Neural progenitor cell (in vitro differentiated cells): ENCODE results near the gene YKT6. TPM values are rescaled to one million over a fixed set of nuclear protein-coding genes. Genes with fewer than 3 reads are reported as not detected.
"Not testable (repeated sequence)": the region's sequence is repeated elsewhere in the genome, so short reads cannot be mapped to it uniquely, and the experiment has no call there.

Experiments used
- DNase-seq: peaks from one replicate; pipeline ENCODE4 v3.0.0-alpha.2; 2016; ENCODE audit warnings: low spot score
- H2AFZ ChIP-seq: fragments of 200-600 bp; sonication (generic); replicated peaks from 2 replicates; pipeline ENCODE4 v1.6.1; 2016; ENCODE audit warnings: antibody characterized with exemption
- H3F3A ChIP-seq: fragments of 200-600 bp; sonication (generic); 2 replicates; pipeline ENCODE4 v1.6.1; 2016; ENCODE audit warnings: antibody characterized with exemption, low read depth
- H3K27ac ChIP-seq: fragments of 200-600 bp; sonication (generic); 2 replicates; pipeline ENCODE4 v1.5.1; 2016; ENCODE audit warnings: mild to moderate bottlenecking
- H3K27me3 ChIP-seq: fragments of 200-600 bp; sonication (generic); 2 replicates; pipeline ENCODE4 v1.6.1; 2016; ENCODE audit warnings: mild to moderate bottlenecking, moderate library complexity
- H3K36me3 ChIP-seq: fragments of 200-600 bp; sonication (generic); 2 replicates; pipeline ENCODE4 v1.5.1; 2016
- H3K4me1 ChIP-seq: fragments of 200-600 bp; sonication (generic); 2 replicates; pipeline ENCODE4 v1.6.1; 2016; ENCODE audit warnings: mixed run types
- H3K4me2 ChIP-seq: fragments of 200-600 bp; sonication (generic); 2 replicates; pipeline ENCODE4 v1.6.1; 2016
- H3K4me3 ChIP-seq: fragments of 200-600 bp; sonication (generic); 2 replicates; pipeline ENCODE4 v1.5.1; 2016
- H3K79me2 ChIP-seq: fragments of 200-600 bp; sonication (generic); 2 replicates; pipeline ENCODE4 v1.6.1; 2016; ENCODE audit warnings: low read depth
- H3K9ac ChIP-seq: fragments of 200-600 bp; sonication (generic); 2 replicates; pipeline ENCODE4 v1.6.1; 2016
- H3K9me3 ChIP-seq: fragments of 200-600 bp; sonication (generic); 2 replicates; pipeline ENCODE4 v1.5.1; 2016; ENCODE audit warnings: low read depth
- H4K20me1 ChIP-seq: fragments of 200-600 bp; sonication (generic); 2 replicates; pipeline ENCODE4 v1.6.1; 2016; ENCODE audit warnings: low read depth
- H3K27ac Mint-ChIP-seq: 3 replicates; pipeline ENCODE4 v1.8.0; 2021; ENCODE audit warnings: mixed read lengths
- H3K27me3 Mint-ChIP-seq: 2 replicates; pipeline ENCODE4 v1.8.0; 2022; ENCODE audit warnings: low read depth, mild to moderate bottlenecking, inconsistent platforms, moderate library complexity, mixed read lengths; ENCODE audit not compliant: insufficient read depth
- H3K36me3 Mint-ChIP-seq: 3 replicates; pipeline ENCODE4 v1.8.0; 2021; ENCODE audit warnings: mixed read lengths
- H3K4me1 Mint-ChIP-seq: 3 replicates; pipeline ENCODE4 v1.8.0; 2021; ENCODE audit warnings: mixed read lengths
- H3K4me3 Mint-ChIP-seq: 3 replicates; pipeline ENCODE4 v1.8.0; 2021; ENCODE audit warnings: mild to moderate bottlenecking, moderate library complexity, mixed read lengths
- H3K9me3 Mint-ChIP-seq: 3 replicates; pipeline ENCODE4 v1.8.0; 2020; ENCODE audit warnings: mixed read lengths
- CTCF ChIP-seq: fragments of 200-600 bp; sonication (generic); IDR thresholded peaks from 2 replicates; pipeline ENCODE4 v1.5.1; 2017; ENCODE audit warnings: antibody characterized with exemption, mild to moderate bottlenecking
- EZH2 ChIP-seq: fragments of 200-600 bp; sonication (generic); IDR thresholded peaks from 2 replicates; pipeline ENCODE4 v1.6.1; 2017; ENCODE audit warnings: antibody characterized with exemption, mild to moderate bottlenecking, moderate library complexity
- EZH2phosphoT487 ChIP-seq: fragments of 200-600 bp; sonication (generic); IDR thresholded peaks from 2 replicates; pipeline ENCODE4 v1.6.1; 2017; ENCODE audit warnings: antibody characterized with exemption
- total RNA-seq: library from RNA; depleted of rRNA; stranded (reverse); fragments of >200 nt; gene quantifications from 2 replicates; pipeline ENCODE4 v1.2.3, GENCODE V29; 2015; ENCODE audit warnings: low replicate concordance

Gene YKT6
- total RNA-seq, 1 donor from 2014 or later: 43.8 TPM

GRCh38 chr7:44195889-44196288 lies 4.9 kb upstream of the YKT6 start:
- H3K79me2 ChIP-seq: no peaks in the 10 kb centered on the region
- Mint-ChIP-seq H3K9me3 (no peaks in the 10 kb centered on the region), H3K27me3 (peaks cover 2% of the 10 kb centered on the region), H3K27ac (no peak overlapping the region), H3K36me3 (no peaks in the 10 kb centered on the region), H3K4me1 (peaks cover 2% of the 10 kb centered on the region), H3K4me3 (no peak overlapping the region)
- no peak overlapping the region for H3K9ac ChIP-seq
- H3K27ac ChIP-seq: no peak overlapping the region
- H3K4me3 ChIP-seq: no peak overlapping the region
- H3K9me3 ChIP-seq: no peaks in the 10 kb centered on the region
- H3K36me3 ChIP-seq: no peaks in the 10 kb centered on the region
- H3K27me3 ChIP-seq: peaks cover 17% of the 10 kb centered on the region
- TF ChIP-seq EZH2 (no peak), CTCF (no peak), EZH2phosphoT487 (no peak)
- H2AFZ ChIP-seq: no peak overlapping the region
- no peak overlapping the region for H3K4me2 ChIP-seq
- no peaks in the 10 kb centered on the region for H4K20me1 ChIP-seq
- no peaks in the 10 kb centered on the region for H3F3A ChIP-seq
- H3K4me1 ChIP-seq: no peaks in the 10 kb centered on the region
- DNase-seq: no peak

- H3K9me3 ChIP-seq: no peaks in the 10 kb centered on the region
- Mint-ChIP-seq H3K4me3 (no peak overlapping the region), H3K27me3 (peaks cover under 1% of the 10 kb centered on the region), H3K9me3 (no peaks in the 10 kb centered on the region), H3K4me1 (peaks cover 4% of the 10 kb centered on the region), H3K27ac (no peak overlapping the region), H3K36me3 (no peaks in the 10 kb centered on the region)
- no peak overlapping the region for H3K9ac ChIP-seq
- peaks cover 1% of the 10 kb centered on the region for H3F3A ChIP-seq
- H4K20me1 ChIP-seq: peaks cover 1% of the 10 kb centered on the region
- H3K79me2 ChIP-seq: peaks cover 6% of the 10 kb centered on the region
- H3K27ac ChIP-seq: no peak overlapping the region
- peaks cover 17% of the 10 kb centered on the region for H3K27me3 ChIP-seq
- peak; percentile 64 for DNase-seq
- no peak overlapping the region for H3K4me2 ChIP-seq
- H3K4me1 ChIP-seq: peaks cover under 1% of the 10 kb centered on the region
- H3K36me3 ChIP-seq: no peaks in the 10 kb centered on the region
- no peak for TF ChIP-seq EZH2phosphoT487
- peak; percentile 70 for TF ChIP-seq CTCF
- no peak for TF ChIP-seq EZH2
- H2AFZ ChIP-seq: no peak overlapping the region
- H3K4me3 ChIP-seq: no peak overlapping the region
These were observed 4.3 kb upstream of the YKT6 start for GRCh38 chr7:44196450-44196872.

GRCh38 chr7:44197474-44197873 lies 3.3 kb upstream of the YKT6 start:
- Mint-ChIP-seq H3K36me3 (no peaks in the 10 kb centered on the region), H3K27ac (no peak overlapping the region), H3K4me3 (peak overlapping the region; percentile 17), H3K27me3 (no peaks in the 10 kb centered on the region), H3K9me3 (no peaks in the 10 kb centered on the region), H3K4me1 (peaks cover 12% of the 10 kb centered on the region)
- TF ChIP-seq EZH2 (no peak), CTCF (no peak), EZH2phosphoT487 (no peak)
- Histone ChIP-seq H3K27ac (no peak overlapping the region), H3K36me3 (no peaks in the 10 kb centered on the region), H3K4me1 (peaks cover 9% of the 10 kb centered on the region), H3K4me3 (no peak overlapping the region), H3K9me3 (no peaks in the 10 kb centered on the region), H3F3A (peaks cover 3% of the 10 kb centered on the region), H3K9ac (no peak overlapping the region), H2AFZ (no peak overlapping the region), H4K20me1 (peaks cover 11% of the 10 kb centered on the region), H3K4me2 (no peak overlapping the region), H3K79me2 (peaks cover 16% of the 10 kb centered on the region), H3K27me3 (peaks cover 17% of the 10 kb centered on the region)
- DNase-seq: no peak

- not testable (repeated sequence) for H3K36me3 ChIP-seq, H3K4me3 ChIP-seq, H3K4me1 ChIP-seq, H3K27ac Mint-ChIP-seq, H3K36me3 Mint-ChIP-seq, H3K27ac ChIP-seq, DNase-seq, H3K9me3 ChIP-seq, H3F3A ChIP-seq, H3K9ac ChIP-seq, H2AFZ ChIP-seq, H3K9me3 Mint-ChIP-seq, H3K4me2 ChIP-seq, H3K27me3 Mint-ChIP-seq
- Mint-ChIP-seq H3K4me3 (peak overlapping the region; percentile 64), H3K4me1 (peaks cover 17% of the 10 kb centered on the region)
- H3K79me2 ChIP-seq: peaks cover 35% of the 10 kb centered on the region
- H4K20me1 ChIP-seq: peaks cover 25% of the 10 kb centered on the region
- peaks cover 17% of the 10 kb centered on the region for H3K27me3 ChIP-seq
These were observed 615 bp upstream of the YKT6 start for GRCh38 chr7:44200163-44200562.
